Naive B cell (primary cell): ENCODE measurements around the gene ID3. TPM values are rescaled to one million over a fixed set of nuclear protein-coding genes. Genes with fewer than 3 reads are reported as not detected.

Experiments
- ATAC-seq, 2 donors: fragments of 150-1000 bp; cut with Tn5 transposase; 2 replicates each; pipeline ENCODE4 v1.10.0; 2021; ENCODE audit warnings: low read depth in 2 of 2, mild to moderate bottlenecking in 2 of 2, moderate library complexity in 2 of 2
- DNase-seq: peaks from one replicate; pipeline ENCODE4 v3.0.0; 2022
- H3K27ac Mint-ChIP-seq, 6 donors: one replicate each; pipeline ENCODE4 v1.8.0; 2020 to 2022; ENCODE audit warnings: mild to moderate bottlenecking in 6 of 6, mixed read lengths in 6 of 6, moderate library complexity in 5 of 6, inconsistent platforms in 2 of 6
- H3K27me3 Mint-ChIP-seq, 3 donors: one replicate each; pipeline ENCODE4 v1.8.0; 2021 to 2022; ENCODE audit warnings: mixed read lengths in 3 of 3, mild to moderate bottlenecking in 1 of 3
- H3K36me3 Mint-ChIP-seq, 2 donors: one replicate each; pipeline ENCODE4 v1.8.0; 2020 to 2022; ENCODE audit warnings: mixed read lengths in 2 of 2, inconsistent platforms in 1 of 2, mild to moderate bottlenecking in 1 of 2
- H3K4me1 Mint-ChIP-seq, 3 donors: one replicate each; pipeline ENCODE4 v1.8.0; 2020 to 2022; ENCODE audit warnings: mixed read lengths in 3 of 3, inconsistent platforms in 1 of 3, mild to moderate bottlenecking in 1 of 3, moderate library complexity in 1 of 3
- H3K4me3 Mint-ChIP-seq, 8 donors: one replicate each; pipeline ENCODE4 v1.8.0; 2020 to 2022; ENCODE audit warnings: mild to moderate bottlenecking in 8 of 8, mixed read lengths in 8 of 8, moderate library complexity in 8 of 8, inconsistent platforms in 2 of 8
- H3K9me3 Mint-ChIP-seq, 7 donors: one replicate each; pipeline ENCODE4 v1.8.0; 2020 to 2022; ENCODE audit warnings: mixed read lengths in 7 of 7, mild to moderate bottlenecking in 5 of 7, inconsistent platforms in 2 of 7, moderate library complexity in 1 of 7
- polyA plus RNA-seq, 6 donors: library from polyadenylated mRNA; unstranded; fragments of 300-500 nt; fragmentation: Illumina TruSeq; gene quantifications; one replicate each; pipeline ENCODE4 v1.2.3, GENCODE V29; 2021; ENCODE audit warnings: low read depth in 6 of 6

The ID3 gene
- polyA plus RNA-seq, 6 donors from 2014 or later = 23.9 to 52.0 (median 31.2) TPM

GRCh38 chr1:23558140-23558871 is 995 bp downstream of the ID3 start:
- no peak for DNase-seq
- peak overlapping the region; percentile 89 to 100 (median 96) for H3K4me3 Mint-ChIP-seq
- ATAC-seq = no peak
- H3K4me1 Mint-ChIP-seq = peaks cover 69 to 83% (median 80%) of the 10 kb centered on the region in 3 donors
- H3K9me3 Mint-ChIP-seq = no peaks in the 10 kb centered on the region
- H3K36me3 Mint-ChIP-seq = peaks cover 5 to 8% of the 10 kb centered on the region in 2 donors
- no peaks in the 10 kb centered on the region for H3K27me3 Mint-ChIP-seq
- H3K27ac Mint-ChIP-seq = peak overlapping the region; percentile 92 to 98 (median 97)

GRCh38 chr1:23557471-23558124 is 1.7 kb downstream of the ID3 start:
- no peak for DNase-seq
- Mint-ChIP-seq H3K27me3 (no peaks in the 10 kb centered on the region), H3K4me1 (peaks cover 64 to 83% (median 80%) of the 10 kb centered on the region in 3 donors), H3K4me3 (peak overlapping the region; percentile 89 to 100 (median 96)), H3K9me3 (no peaks in the 10 kb centered on the region), H3K36me3 (peaks cover 5 to 8% of the 10 kb centered on the region in 2 donors), H3K27ac (peak overlapping the region; percentile 67 to 98 (median 94))
- ATAC-seq = no peak

GRCh38 chr1:23556635-23557470 is 2.4 kb downstream of the ID3 start:
- no peak for ATAC-seq
- peaks cover 58 to 81% (median 76%) of the 10 kb centered on the region in 3 donors for H3K4me1 Mint-ChIP-seq
- peak overlapping the region; percentile 89 to 100 (median 96) for H3K4me3 Mint-ChIP-seq
- H3K36me3 Mint-ChIP-seq = peaks cover 5 to 8% of the 10 kb centered on the region in 2 donors
- peak overlapping the region; percentile 53 to 98 (median 94) for H3K27ac Mint-ChIP-seq
- no peaks in the 10 kb centered on the region for H3K9me3 Mint-ChIP-seq
- no peak for DNase-seq
- H3K27me3 Mint-ChIP-seq = no peaks in the 10 kb centered on the region

- Mint-ChIP-seq H3K27me3 (no peaks in the 10 kb centered on the region), H3K4me1 (peaks cover 54 to 78% (median 68%) of the 10 kb centered on the region in 3 donors), H3K27ac (peak overlapping the region in 5 of 6 donors; percentile 38 to 97 (median 93)), H3K36me3 (peaks cover 5 to 8% of the 10 kb centered on the region in 2 donors), H3K4me3 (peak overlapping the region; percentile 89 to 100 (median 96)), H3K9me3 (no peaks in the 10 kb centered on the region)
- no peak for DNase-seq
- no peak for ATAC-seq
These were observed 3.2 kb downstream of the ID3 start for GRCh38 chr1:23555986-23556634.

GRCh38 chr1:23555270-23555985 is 3.9 kb downstream of the ID3 start:
- Mint-ChIP-seq H3K4me3 (peak overlapping the region; percentile 89 to 100 (median 96)), H3K4me1 (peaks cover 53 to 77% (median 61%) of the 10 kb centered on the region in 3 donors), H3K27me3 (no peaks in the 10 kb centered on the region), H3K9me3 (no peaks in the 10 kb centered on the region), H3K36me3 (peaks cover 5 to 8% of the 10 kb centered on the region in 2 donors), H3K27ac (peak overlapping the region; percentile 88 to 97 (median 93))
- peak; percentile 2 for ATAC-seq
- no peak for DNase-seq

GRCh38 chr1:23554481-23555269 is 4.6 kb downstream of the ID3 start:
- DNase-seq = peak; percentile 82
- H3K9me3 Mint-ChIP-seq = no peaks in the 10 kb centered on the region
- H3K27ac Mint-ChIP-seq = peak overlapping the region; percentile 88 to 97 (median 94)
- peaks cover 46 to 77% (median 54%) of the 10 kb centered on the region in 3 donors for H3K4me1 Mint-ChIP-seq
- ATAC-seq = peak; percentile 68 to 69
- peak overlapping the region; percentile 90 to 100 (median 96) for H3K4me3 Mint-ChIP-seq
- H3K36me3 Mint-ChIP-seq = peaks cover 5 to 8% of the 10 kb centered on the region in 2 donors
- H3K27me3 Mint-ChIP-seq = no peaks in the 10 kb centered on the region

GRCh38 chr1:23554127-23554480 is 5.2 kb downstream of the ID3 start:
- Mint-ChIP-seq H3K27me3 (no peaks in the 10 kb centered on the region), H3K4me3 (peak overlapping the region; percentile 87 to 100 (median 94)), H3K9me3 (no peaks in the 10 kb centered on the region), H3K4me1 (peaks cover 48 to 79% (median 54%) of the 10 kb centered on the region in 3 donors), H3K36me3 (peaks cover 5 to 8% of the 10 kb centered on the region in 2 donors), H3K27ac (peak overlapping the region; percentile 81 to 97 (median 96))
- no peak for DNase-seq
- peak; percentile 1 to 3 for ATAC-seq

- no peaks in the 10 kb centered on the region for H3K9me3 Mint-ChIP-seq
- peaks cover 54 to 85% (median 61%) of the 10 kb centered on the region in 3 donors for H3K4me1 Mint-ChIP-seq
- no peak for DNase-seq
These were observed 5.8 kb downstream of the ID3 start for GRCh38 chr1:23553231-23554126.

GRCh38 chr1:23551849-23552248 is 7.5 kb downstream of the ID3 start:
- Mint-ChIP-seq H3K36me3 (no peaks in the 10 kb centered on the region), H3K4me3 (peak overlapping the region in 2 of 8 donors; percentile 46 to 100), H3K9me3 (no peaks in the 10 kb centered on the region), H3K27me3 (no peaks in the 10 kb centered on the region), H3K27ac (no peak overlapping the region), H3K4me1 (peaks cover 44 to 75% (median 52%) of the 10 kb centered on the region in 3 donors)
- ATAC-seq (no peak), DNase-seq (no peak)

More at GRCh38 chr1:23553231-23554126, 5.8 kb downstream of the ID3 start:
- H3K27ac Mint-ChIP-seq = peak overlapping the region; percentile 81 to 97 (median 96)
- H3K4me3 Mint-ChIP-seq = peak overlapping the region; percentile 87 to 100 (median 94)
- no peaks in the 10 kb centered on the region for H3K27me3 Mint-ChIP-seq
- ATAC-seq = no peak
- peaks cover 5 to 8% of the 10 kb centered on the region in 2 donors for H3K36me3 Mint-ChIP-seq

GRCh38 chr1:23548704-23549143 is 10.6 kb downstream of the ID3 start:
- H3K36me3 Mint-ChIP-seq = no peaks in the 10 kb centered on the region
- H3K4me3 Mint-ChIP-seq = peak overlapping the region in 3 of 8 donors; percentile 1 to 63 (median 12)
- H3K27me3 Mint-ChIP-seq = no peaks in the 10 kb centered on the region
- H3K9me3 Mint-ChIP-seq = no peaks in the 10 kb centered on the region
- peak; percentile 91 to 92 for ATAC-seq
- H3K4me1 Mint-ChIP-seq = peaks cover 28 to 67% (median 34%) of the 10 kb centered on the region in 3 donors
- no peak for DNase-seq
- H3K27ac Mint-ChIP-seq = peak overlapping the region; percentile 63 to 92 (median 85)
